Measurements from ENCODE around the gene SYDE2. TPM values are rescaled to one million over a fixed set of nuclear protein-coding genes. Genes with fewer than 3 reads are reported as not detected.

Gene SYDE2
- total RNA-seq, 5 donors from 2014 or later (not counting 1 experiment from before 2014, with no cell fraction given) = 4.5 to 9.2 (median 5.8) TPM

DNA sequence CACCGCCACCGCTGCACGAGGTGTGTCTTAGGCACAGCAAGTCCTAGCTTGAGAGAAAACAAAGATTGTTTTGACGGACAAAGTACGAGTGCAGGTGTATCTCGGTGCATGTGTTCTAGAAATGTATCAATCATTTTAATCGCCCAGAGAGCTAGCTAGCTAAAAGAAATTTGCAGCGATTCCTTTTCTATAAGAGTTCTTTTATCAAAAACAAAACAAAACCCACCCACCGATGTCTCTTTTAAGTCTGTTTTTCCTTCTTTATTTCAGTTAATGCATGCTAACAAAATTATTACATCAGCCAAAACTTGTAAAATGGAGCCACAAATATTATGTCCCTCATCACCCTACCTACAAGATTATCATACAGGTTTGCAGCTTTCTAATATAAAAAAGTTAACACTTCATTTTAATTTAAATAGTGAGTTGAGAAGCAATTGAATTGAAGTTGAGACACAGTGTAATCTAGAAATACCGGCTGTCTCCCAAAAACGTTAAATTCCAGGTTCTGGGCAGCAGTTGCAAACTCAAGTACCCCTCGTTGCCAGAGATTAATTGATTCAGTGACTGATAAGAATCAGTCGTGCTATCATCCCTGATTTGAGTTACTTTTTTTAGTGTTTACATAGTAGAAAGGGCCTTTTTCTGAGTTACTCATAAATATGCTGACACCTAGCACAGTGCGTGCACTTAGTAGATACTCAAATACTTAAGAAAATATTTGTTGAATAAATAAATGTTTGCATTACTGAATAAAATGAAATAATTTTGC lies 1.5 kb upstream of the SYDE2 start:
- ChIA-PET CTCF (interaction anchor here (1.2 to 2.0 kb wide), 2 partner anchors 56 to 257 kb away, joined by 4 to 9 read pairs; no protein-coding TSS in a partner anchor), POLR2A (interaction anchor here (0.9 to 1.1 kb wide), 3 partner anchors 21 to 74 kb away, joined by 3 to 6 read pairs (median 4); partner anchors contain the start of gene BCL10 (in 1 of the 2))
- Mint-ChIP-seq H3K27me3 (peaks cover 0 to 17% of the 10 kb centered on the region in 2 donors), H3K4me3 (peak overlapping the region; percentile 96 to 98 (median 98)), H3K27ac (peak overlapping the region; percentile 98 to 99), H3K4me1 (peaks cover 33 to 37% (median 33%) of the 10 kb centered on the region in 3 donors), H3K36me3 (peaks cover 3% of the 10 kb centered on the region), H3K9me3 (no peaks in the 10 kb centered on the region)
- Histone ChIP-seq H3K9me3 (no peaks in the 10 kb centered on the region), H3K4me1 (ENCODE audit: control insufficient read depth in 1 of 2, extremely low read depth in 1 of 2, insufficient read depth in 2 of 2, low read length in 2 of 2) (peaks cover 3 to 10% of the 10 kb centered on the region in 2 experiments), H3K4me3 (ENCODE audit: control insufficient read depth in 1 of 2, extremely low read depth in 1 of 2, low read length in 1 of 2) (peak overlapping the region; percentile 63 to 68), H3K27me3 (replicated peaks in 1 of 2; ENCODE audit: control insufficient read depth in 2 of 2, extremely low read depth in 1 of 2, insufficient read depth in 2 of 2, low read length in 1 of 2) (peaks cover 5 to 17% of the 10 kb centered on the region in 2 experiments), H3K27ac (ENCODE audit: low read length) (peak overlapping the region; percentile 49), H3K36me3 (ENCODE audit: control insufficient read depth in 2 of 2, extremely low read depth in 1 of 2, insufficient read depth in 1 of 2, low read length in 1 of 2) (no peaks in the 10 kb centered on the region)
- 18% methylated on average over 10 of the region's 14 CpGs for WGBS (ENCODE audit: insufficient coverage)
- DNase-seq (no peak), ATAC-seq (replicated peaks in 1 of 4) (peak in 1 of 4 experiments; percentile 19)

DNA sequence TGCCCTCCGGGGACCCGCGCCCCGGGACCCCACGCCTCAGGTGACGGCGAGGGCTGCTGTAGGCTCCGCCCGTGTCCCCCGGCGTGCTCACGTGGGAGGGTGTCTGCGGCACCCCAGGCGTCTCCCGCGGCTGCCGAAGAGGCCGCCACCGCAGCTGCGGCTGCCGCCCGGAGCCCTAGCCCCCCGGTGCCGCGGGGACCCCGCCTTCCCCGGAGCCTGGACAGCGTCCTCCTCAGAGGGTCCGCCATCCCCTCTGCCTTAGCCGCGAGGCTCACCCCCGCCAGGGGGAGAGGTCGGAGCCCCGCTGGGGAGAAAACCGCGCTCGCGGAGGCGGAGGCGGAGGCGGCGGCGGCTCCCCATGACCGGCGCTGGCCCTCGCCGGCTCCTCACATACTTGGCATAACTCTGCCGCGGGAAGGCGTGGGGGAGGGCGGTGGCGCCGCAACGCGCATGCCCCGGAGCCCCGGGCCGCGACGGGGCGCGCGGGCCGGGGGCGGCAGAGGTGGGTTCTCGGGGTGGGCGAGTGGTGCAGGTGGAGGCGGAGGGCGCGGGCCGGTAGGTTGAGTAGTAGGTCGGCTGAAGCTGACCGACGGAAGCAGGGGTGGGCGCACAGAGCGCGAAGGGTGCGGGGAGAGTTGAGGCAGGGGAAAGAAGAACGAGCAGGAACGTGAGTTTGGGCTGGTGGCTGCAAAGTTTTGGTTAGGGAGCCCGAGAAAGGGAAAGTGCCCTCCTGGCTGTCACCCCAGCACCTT lies 700 bp upstream of the SYDE2 start:
- Mint-ChIP-seq H3K27me3 (peaks cover 0 to 11% of the 10 kb centered on the region in 2 donors), H3K4me1 (peaks cover 36 to 40% (median 37%) of the 10 kb centered on the region in 3 donors), H3K9me3 (no peaks in the 10 kb centered on the region), H3K27ac (peak overlapping the region; percentile 98 to 99), H3K36me3 (peaks cover 3% of the 10 kb centered on the region), H3K4me3 (peak overlapping the region; percentile 96 to 98 (median 98))
- CTCF ChIA-PET = interaction anchor here (0.6 to 2.0 kb wide), 4 partner anchors 54 to 257 kb away, joined by 3 to 9 read pairs (median 4); no protein-coding TSS in a partner anchor
- Histone ChIP-seq H3K4me1 (ENCODE audit: control insufficient read depth in 1 of 2, extremely low read depth in 1 of 2, insufficient read depth in 2 of 2, low read length in 2 of 2) (peaks cover 3 to 10% of the 10 kb centered on the region in 2 experiments), H3K27ac (ENCODE audit: low read length) (peak overlapping the region; percentile 49), H3K9me3 (no peaks in the 10 kb centered on the region), H3K36me3 (ENCODE audit: control insufficient read depth in 2 of 2, extremely low read depth in 1 of 2, insufficient read depth in 1 of 2, low read length in 1 of 2) (no peaks in the 10 kb centered on the region), H3K4me3 (ENCODE audit: control insufficient read depth in 1 of 2, extremely low read depth in 1 of 2, low read length in 1 of 2) (peak overlapping the region; percentile 63 to 68), H3K27me3 (replicated peaks in 1 of 2; ENCODE audit: control insufficient read depth in 2 of 2, extremely low read depth in 1 of 2, insufficient read depth in 2 of 2, low read length in 1 of 2) (peaks cover 5 to 17% of the 10 kb centered on the region in 2 experiments)
- POLR2A ChIA-PET = interaction anchor here (0.6 to 1.1 kb wide), 6 partner anchors 20 to 424 kb away, joined by 3 to 24 read pairs (median 5); partner anchors contain the start of gene BCL10 (in 1 of the 2)
- under 1% methylated on average over 81 of the region's 81 CpGs for WGBS (ENCODE audit: insufficient coverage)
- ATAC-seq (replicated peaks in 1 of 4) (peak; percentile 77 to 80 (median 79)), DNase-seq (peak; percentile 49 to 85 (median 70))

DNA sequence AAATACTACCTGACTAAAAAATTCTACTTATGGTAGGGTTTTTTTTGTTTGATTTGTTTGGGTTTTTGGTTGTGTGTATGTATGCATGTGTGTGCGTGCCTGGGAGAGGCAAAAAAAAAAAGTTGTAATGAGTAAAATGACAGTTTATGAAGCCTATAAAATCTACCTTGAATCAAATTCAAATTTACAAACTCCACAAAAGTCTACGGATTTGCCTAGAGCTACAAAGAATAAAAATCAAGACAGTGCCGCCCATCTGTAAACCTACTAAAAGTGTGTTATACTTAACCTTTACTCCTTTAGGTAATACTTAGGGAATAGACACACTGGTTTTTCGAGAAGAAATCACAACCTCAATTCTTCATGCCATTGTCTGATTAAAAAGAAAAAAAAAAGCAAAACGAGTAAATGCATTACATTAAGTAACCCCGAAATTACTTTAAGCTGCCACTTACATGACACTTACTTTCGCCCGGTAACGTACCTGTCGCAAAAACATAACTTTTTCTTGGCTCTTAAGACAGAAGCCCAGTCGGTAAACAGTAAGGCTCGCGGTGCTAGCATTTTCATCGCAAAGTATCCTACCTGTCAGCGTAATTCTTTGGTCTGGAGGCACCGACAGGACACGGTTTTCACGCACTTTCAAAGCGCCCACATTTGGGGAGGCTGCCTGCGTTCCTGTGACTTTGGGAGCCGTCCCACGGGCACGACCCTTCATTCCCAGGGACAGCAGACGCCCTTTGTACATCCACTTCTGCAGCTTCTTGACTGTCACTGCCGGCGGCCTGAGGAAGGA lies 951 bp downstream of the SYDE2 start:
- Histone ChIP-seq H3K9me3 (no peaks in the 10 kb centered on the region), H3K27me3 (replicated peaks in 1 of 2; ENCODE audit: control insufficient read depth in 2 of 2, extremely low read depth in 1 of 2, insufficient read depth in 2 of 2, low read length in 1 of 2) (peaks cover 5 to 11% of the 10 kb centered on the region in 2 experiments), H3K36me3 (ENCODE audit: control insufficient read depth in 2 of 2, extremely low read depth in 1 of 2, insufficient read depth in 1 of 2, low read length in 1 of 2) (no peaks in the 10 kb centered on the region), H3K4me3 (ENCODE audit: control insufficient read depth in 1 of 2, extremely low read depth in 1 of 2, low read length in 1 of 2) (peak overlapping the region; percentile 63 to 68), H3K27ac (ENCODE audit: low read length) (no peak overlapping the region), H3K4me1 (ENCODE audit: control insufficient read depth in 1 of 2, extremely low read depth in 1 of 2, insufficient read depth in 2 of 2, low read length in 2 of 2) (peaks cover 3 to 10% of the 10 kb centered on the region in 2 experiments)
- H3K4me3 Mint-ChIP-seq = peak overlapping the region; percentile 81 to 98 (median 85)
- DNase-seq = peak in 7 of 35 experiments; percentile 0 to 28 (median 11)
- peaks cover 41 to 49% (median 49%) of the 10 kb centered on the region in 3 donors for H3K4me1 Mint-ChIP-seq
- ChIA-PET CTCF (interaction anchor here (0.6 to 1.8 kb wide), 8 partner anchors 8 to 255 kb away, joined by 3 to 7 read pairs (median 4); partner anchors contain the start of gene C1orf52 (in 1 of the 2)), POLR2A (interaction anchor here in 1 of 2 donors (0.5 to 1.0 kb wide), 2 partner anchors 8 to 498 kb away, joined by 3 to 4 read pairs; no protein-coding TSS in a partner anchor)
- 8% methylated on average over 22 of the region's 26 CpGs for WGBS (ENCODE audit: insufficient coverage)
- H3K9me3 Mint-ChIP-seq = no peaks in the 10 kb centered on the region
- peak overlapping the region; percentile 28 to 66 for H3K27ac Mint-ChIP-seq
- peaks cover 3% of the 10 kb centered on the region for H3K36me3 Mint-ChIP-seq
- no peak for ATAC-seq (replicated peaks in 1 of 4)
- peaks cover 0 to 4% of the 10 kb centered on the region in 2 donors for H3K27me3 Mint-ChIP-seq

DNA sequence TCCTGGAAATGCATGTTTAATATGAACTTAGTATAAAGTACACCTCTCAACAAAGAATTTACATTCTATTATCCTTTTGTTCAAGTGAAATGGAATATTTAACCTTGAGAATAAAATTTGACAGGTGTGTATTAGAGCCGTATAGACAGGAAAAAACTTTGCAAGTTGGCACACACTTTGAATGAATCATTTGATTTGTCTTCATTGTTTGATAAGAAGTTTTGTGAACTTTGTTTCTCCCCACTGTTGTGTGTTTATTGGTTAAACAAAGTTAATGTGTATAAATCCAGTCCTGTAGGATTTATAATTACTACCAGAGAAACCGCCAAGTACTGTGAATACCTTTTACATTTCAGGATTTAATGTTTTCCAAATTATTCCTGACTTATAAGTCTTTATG lies 2.0 kb downstream of the SYDE2 start:
- DNase-seq (no peak), ATAC-seq (replicated peaks in 1 of 4) (no peak)
- Mint-ChIP-seq H3K27me3 (no peaks in the 10 kb centered on the region), H3K36me3 (peaks cover 3% of the 10 kb centered on the region), H3K27ac (no peak overlapping the region), H3K4me1 (peaks cover 41 to 49% (median 49%) of the 10 kb centered on the region in 3 donors), H3K9me3 (no peaks in the 10 kb centered on the region), H3K4me3 (peak overlapping the region; percentile 6 to 98 (median 34))
- H3K9me3 ChIP-seq = no peaks in the 10 kb centered on the region
- WGBS (ENCODE audit: insufficient coverage) = 100% methylated on average over 1 of the region's 2 CpGs
- no peak overlapping the region for H3K27ac ChIP-seq (ENCODE audit: low read length)
- peaks cover 5 to 11% of the 10 kb centered on the region in 2 experiments for H3K27me3 ChIP-seq (replicated peaks in 1 of 2; ENCODE audit: control insufficient read depth in 2 of 2, extremely low read depth in 1 of 2, insufficient read depth in 2 of 2, low read length in 1 of 2)
- no peak overlapping the region for H3K4me3 ChIP-seq (ENCODE audit: control insufficient read depth in 1 of 2, extremely low read depth in 1 of 2, low read length in 1 of 2)
- no peaks in the 10 kb centered on the region for H3K36me3 ChIP-seq (ENCODE audit: control insufficient read depth in 2 of 2, extremely low read depth in 1 of 2, insufficient read depth in 1 of 2, low read length in 1 of 2)
- CTCF ChIA-PET = interaction anchor here in 1 of 2 donors (0.6 to 1.8 kb wide), 3 partner anchors 40 to 254 kb away, joined by 3 to 7 read pairs (median 7); partner anchors contain the start of gene C1orf52
- POLR2A ChIA-PET = interaction anchor here in 1 of 2 donors (0.6 kb wide), 1 partner anchor 56 kb away, joined by 5 read pairs; no protein-coding TSS in a partner anchor
- H3K4me1 ChIP-seq (ENCODE audit: control insufficient read depth in 1 of 2, extremely low read depth in 1 of 2, insufficient read depth in 2 of 2, low read length in 2 of 2) = peaks cover 3 to 10% of the 10 kb centered on the region in 2 experiments

DNA sequence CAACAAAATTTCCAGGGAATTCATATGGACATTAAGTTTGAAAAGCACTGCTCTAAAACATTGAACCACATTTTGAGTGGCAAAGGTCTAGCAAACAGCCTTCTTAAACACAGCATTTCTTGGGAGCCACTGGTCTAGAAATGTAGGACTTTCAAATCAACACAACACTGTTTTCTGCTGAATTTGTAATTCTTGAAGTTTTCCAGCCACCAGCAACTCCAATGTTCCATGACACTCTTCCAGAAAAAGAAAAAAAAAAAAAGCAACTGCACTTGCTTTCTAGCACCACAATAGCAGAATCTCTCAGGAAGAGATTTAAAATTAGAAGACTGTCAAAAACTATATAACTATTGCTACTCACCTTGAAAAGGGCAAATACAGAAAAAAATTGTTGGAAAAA lies 4.5 kb downstream of the SYDE2 start:
- Mint-ChIP-seq H3K27me3 (no peaks in the 10 kb centered on the region), H3K36me3 (peaks cover 3% of the 10 kb centered on the region), H3K4me3 (no peak overlapping the region), H3K27ac (no peak overlapping the region), H3K9me3 (no peaks in the 10 kb centered on the region), H3K4me1 (peaks cover 34 to 38% (median 36%) of the 10 kb centered on the region in 3 donors)
- H3K9me3 ChIP-seq = no peaks in the 10 kb centered on the region
- no peak overlapping the region for H3K4me3 ChIP-seq (ENCODE audit: control insufficient read depth in 1 of 2, extremely low read depth in 1 of 2, low read length in 1 of 2)
- H3K27ac ChIP-seq (ENCODE audit: low read length) = no peak overlapping the region
- POLR2A ChIA-PET = interaction anchor here in 1 of 2 donors (0.6 kb wide), 1 partner anchor 37 kb away, joined by 3 read pairs; no protein-coding TSS in a partner anchor
- DNase-seq (no peak), ATAC-seq (replicated peaks in 1 of 4) (no peak)
- H3K4me1 ChIP-seq (ENCODE audit: control insufficient read depth in 1 of 2, extremely low read depth in 1 of 2, insufficient read depth in 2 of 2, low read length in 2 of 2) = peaks cover 0 to 5% of the 10 kb centered on the region in 2 experiments
- CTCF ChIA-PET = no interaction called here
- H3K36me3 ChIP-seq (ENCODE audit: control insufficient read depth in 2 of 2, extremely low read depth in 1 of 2, insufficient read depth in 1 of 2, low read length in 1 of 2) = no peaks in the 10 kb centered on the region
- H3K27me3 ChIP-seq (replicated peaks in 1 of 2; ENCODE audit: control insufficient read depth in 2 of 2, extremely low read depth in 1 of 2, insufficient read depth in 2 of 2, low read length in 1 of 2) = peaks cover 3 to 4% of the 10 kb centered on the region in 2 experiments
